H1 (cell line): ENCODE data around the gene DOCK10. TPM values are rescaled to one million over a fixed set of nuclear protein-coding genes. Genes with fewer than 3 reads are reported as not detected.

Experiments used
- FOSL1 ChIP-seq: IDR thresholded peaks from 2 replicates; pipeline ENCODE4 v1.6.1; 2011; ENCODE audit warnings: mild to moderate bottlenecking, low read depth, low read length, moderate library complexity; ENCODE audit not compliant: insufficient read depth
- HDAC6 ChIP-seq: IDR thresholded peaks from one replicate; pipeline ENCODE4 v1.7.1; 2012; ENCODE audit warnings: low read depth, mild to moderate bottlenecking, inconsistent platforms, low read length, moderate library complexity
- TBP ChIP-seq: IDR thresholded peaks from 2 replicates; pipeline ENCODE4 v1.6.1; 2011; ENCODE audit warnings: low read depth, low read length, improper control_type of control experiment
- polyA plus RNA-seq, 7 experiments: library from polyadenylated mRNA; depleted of rRNA in 3 of 7; stranded (reverse) in 5 of 7; unstranded in 2 of 7; fragments of >200 nt in 5 of 7; fragments of 200-250 nt in 2 of 7; gene quantifications; 1 replicate in 5 of 7; 2 replicates in 1 of 7; 4 replicates in 1 of 7; pipeline versions ENCODE4 v1.2.1 to v1.2.3, GENCODE V29; 2011 to 2013; ENCODE audit warnings: missing spikeins in 2 of 7, mixed read lengths in 2 of 7
- total RNA-seq: library from RNA; stranded (reverse); fragmentation: NEBNext Ultra II Directional; extraction: Animal tissue kit (Norgen Biotek cat#: 25700); gene quantifications from 2 replicates; pipeline ENCODE4 v1.2.1, GENCODE V29; 2021
- TF ChIP-seq, protein P1 (sequence below), 3 experiments: IDR thresholded peaks; 1 replicate in 2 of 3; 2 replicates in 1 of 3; pipeline versions ENCODE4 v1.5.1 to v1.6.1; 2011; ENCODE audit warnings: low read length in 3 of 3, mild to moderate bottlenecking in 3 of 3, inconsistent platforms in 2 of 3, low read depth in 1 of 3, moderate library complexity in 1 of 3; ENCODE audit not compliant: insufficient read depth in 1 of 3; ENCODE audit errors: control extremely low read depth in 1 of 3

DOCK10 gene
- total and polyA plus RNA-seq, 2 of the 8 experiments (the other 6 are each of a cell fraction or from before 2014, with no cell fraction given): 0.33 to 1.6 TPM

DNA sequence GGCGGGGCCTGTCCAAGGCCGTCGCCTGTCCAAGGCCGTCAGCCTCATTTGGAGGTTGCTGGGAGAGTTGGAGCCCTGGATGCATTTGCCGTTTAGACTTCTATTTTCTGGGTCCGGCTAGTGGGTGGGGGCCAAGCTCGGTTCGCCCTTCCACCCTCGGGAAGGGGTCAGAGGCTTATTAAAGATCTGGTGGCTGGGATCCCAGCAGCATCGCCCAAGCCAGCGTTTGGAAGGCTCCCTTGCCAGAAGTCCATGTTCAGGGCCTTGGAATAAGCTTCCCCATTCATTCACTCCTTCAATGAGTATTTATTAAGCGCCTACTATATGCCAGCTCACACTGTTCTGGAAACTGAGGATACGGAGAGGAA is 516 bp upstream of the DOCK10 start (continued):
- TF ChIP-seq FOSL1 (no peak), TBP (no peak), HDAC6 (no peak)
- TF ChIP-seq, protein P1, sequence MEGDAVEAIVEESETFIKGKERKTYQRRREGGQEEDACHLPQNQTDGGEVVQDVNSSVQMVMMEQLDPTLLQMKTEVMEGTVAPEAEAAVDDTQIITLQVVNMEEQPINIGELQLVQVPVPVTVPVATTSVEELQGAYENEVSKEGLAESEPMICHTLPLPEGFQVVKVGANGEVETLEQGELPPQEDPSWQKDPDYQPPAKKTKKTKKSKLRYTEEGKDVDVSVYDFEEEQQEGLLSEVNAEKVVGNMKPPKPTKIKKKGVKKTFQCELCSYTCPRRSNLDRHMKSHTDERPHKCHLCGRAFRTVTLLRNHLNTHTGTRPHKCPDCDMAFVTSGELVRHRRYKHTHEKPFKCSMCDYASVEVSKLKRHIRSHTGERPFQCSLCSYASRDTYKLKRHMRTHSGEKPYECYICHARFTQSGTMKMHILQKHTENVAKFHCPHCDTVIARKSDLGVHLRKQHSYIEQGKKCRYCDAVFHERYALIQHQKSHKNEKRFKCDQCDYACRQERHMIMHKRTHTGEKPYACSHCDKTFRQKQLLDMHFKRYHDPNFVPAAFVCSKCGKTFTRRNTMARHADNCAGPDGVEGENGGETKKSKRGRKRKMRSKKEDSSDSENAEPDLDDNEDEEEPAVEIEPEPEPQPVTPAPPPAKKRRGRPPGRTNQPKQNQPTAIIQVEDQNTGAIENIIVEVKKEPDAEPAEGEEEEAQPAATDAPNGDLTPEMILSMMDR (IDR thresholded peaks at IDR 0.05; ENCODE audit: control extremely low read depth in 1 of 3, insufficient read depth in 1 of 3, low read depth in 1 of 3, low read length in 3 of 3): no peak
